ENCODE results near the gene PDLIM7. TPM values are rescaled to one million over a fixed set of nuclear protein-coding genes. Genes with fewer than 3 reads are reported as not detected.

PDLIM7 gene
- total RNA-seq, 1 donor from 2014 or later = 89.8 TPM

DNA sequence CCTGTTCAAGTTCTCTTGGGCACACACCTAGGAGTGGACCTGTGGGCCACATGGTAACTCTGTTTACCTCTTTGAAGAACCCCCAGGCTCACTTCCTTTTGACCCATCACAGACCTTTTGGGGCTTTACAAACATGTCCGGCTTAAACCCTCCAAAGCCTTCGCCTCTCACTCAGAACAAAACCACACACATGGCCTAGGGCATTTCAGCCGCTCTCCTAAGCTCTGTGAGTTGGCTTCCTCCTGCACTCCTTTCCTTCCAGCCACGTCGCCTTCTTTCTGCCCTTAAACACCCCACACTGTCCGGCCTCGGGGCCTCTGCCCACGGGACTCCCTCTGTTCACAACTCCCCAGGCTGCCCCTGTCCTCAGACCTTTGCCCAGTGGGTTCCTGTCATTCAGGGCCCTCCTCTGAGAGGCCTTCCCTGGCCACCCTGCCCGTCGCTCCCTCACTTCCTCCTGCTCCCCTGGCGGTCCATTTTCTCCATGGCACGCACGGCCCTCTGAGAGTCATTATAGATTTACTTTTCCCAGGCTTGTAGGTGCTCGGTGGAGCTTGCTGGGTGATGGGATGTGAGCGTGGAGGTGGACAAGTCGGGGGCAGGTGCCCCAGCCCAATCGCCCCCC lies 10.3 kb upstream of the PDLIM7 start:
- DNase-seq (ENCODE audit: low read depth, low spot score) = no peak

GRCh38 chr5:177507165-177507564 lies 9.8 kb upstream of the PDLIM7 start:
- DNase-seq (ENCODE audit: low read depth, low spot score) = no peak

- no peak for DNase-seq (ENCODE audit: low read depth, low spot score)
Observed at GRCh38 chr5:177505075-177505474, 7.7 kb upstream of the PDLIM7 start.

DNA sequence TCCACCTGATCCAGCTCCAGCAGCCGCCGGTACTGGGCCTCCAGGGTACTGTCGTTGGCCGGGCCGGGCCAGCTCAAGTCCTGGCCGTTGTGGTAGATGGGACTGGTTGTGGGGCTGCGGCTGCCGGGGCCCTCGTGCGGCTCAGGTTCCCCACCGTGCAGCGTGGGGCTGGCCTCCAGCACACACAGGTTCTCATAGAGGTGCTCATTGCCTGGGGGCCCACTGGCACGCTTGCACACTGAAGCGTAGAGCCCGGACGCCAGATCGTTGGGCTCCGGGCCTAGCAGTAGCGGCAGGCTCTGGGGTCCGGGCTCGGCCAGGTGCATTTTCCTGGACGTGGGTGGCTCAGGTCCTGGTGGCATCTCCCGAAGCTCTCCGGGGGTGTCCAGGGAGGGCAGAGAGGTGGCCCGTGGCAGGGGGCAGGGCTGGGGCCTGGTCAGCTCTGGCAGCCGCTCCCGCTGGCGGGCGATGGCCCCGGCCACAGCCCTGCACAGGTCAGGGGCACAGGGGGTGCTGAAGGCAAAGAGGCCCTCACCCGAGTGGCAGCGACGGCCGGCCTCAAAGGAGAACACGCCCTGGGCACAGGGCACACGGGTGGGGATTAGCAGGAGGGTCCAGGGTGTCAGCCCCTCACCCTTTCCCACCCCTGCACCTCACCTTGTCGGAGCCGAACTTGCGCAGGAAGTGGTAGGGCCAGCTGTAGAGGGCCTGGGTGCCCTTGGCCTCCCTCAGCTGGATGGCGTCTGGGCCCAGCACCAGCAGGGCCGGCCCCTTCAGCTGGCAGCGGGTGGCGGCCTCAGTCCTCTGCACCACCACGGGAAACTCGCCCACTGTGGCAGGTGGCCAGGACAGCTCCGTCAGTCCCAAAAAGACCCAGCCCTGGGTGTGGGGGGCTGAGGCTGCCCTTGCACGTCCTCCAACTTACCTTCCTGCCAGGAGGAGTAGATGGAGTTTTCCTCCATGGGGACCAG lies 7.0 kb upstream of the PDLIM7 start:
- no peak for DNase-seq (ENCODE audit: low read depth, low spot score)

DNA sequence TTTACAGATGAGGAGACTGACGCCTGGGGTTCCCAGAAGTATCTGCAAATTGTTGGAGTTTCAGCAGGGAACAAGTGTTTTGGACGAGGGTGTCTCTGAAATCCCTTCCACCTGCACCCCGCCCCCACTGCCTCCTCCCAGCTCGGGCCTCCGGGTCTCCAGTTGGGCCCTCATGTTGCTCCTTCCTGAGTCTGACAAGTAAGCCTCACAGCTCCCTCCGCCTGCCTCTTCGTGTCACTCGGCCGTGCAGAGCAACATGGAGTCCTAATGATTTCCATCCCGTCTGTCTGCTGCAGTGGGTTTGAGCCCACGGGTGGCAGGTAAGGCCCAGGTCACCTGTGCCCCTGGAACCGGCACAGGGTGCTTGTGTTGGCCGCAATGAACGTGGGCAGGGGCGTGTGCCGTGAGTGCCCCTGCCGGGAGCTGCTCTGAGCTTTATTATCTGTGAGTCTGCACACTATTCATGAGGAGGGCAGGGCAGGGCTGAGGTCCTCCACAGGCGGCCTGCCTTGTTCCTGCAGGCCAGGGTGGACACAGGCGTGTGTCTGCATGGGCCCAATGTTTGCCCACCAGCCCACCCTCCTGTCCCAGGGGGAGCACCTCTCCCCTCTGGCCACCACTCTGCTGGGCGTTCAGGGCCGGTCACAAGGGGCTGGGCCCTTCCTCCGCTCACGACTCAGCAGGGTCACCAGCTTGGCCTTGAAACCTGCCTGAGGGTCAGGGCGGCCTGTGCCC lies 6.1 kb upstream of the PDLIM7 start:
- DNase-seq (ENCODE audit: low read depth, low spot score) = no peak

DNA sequence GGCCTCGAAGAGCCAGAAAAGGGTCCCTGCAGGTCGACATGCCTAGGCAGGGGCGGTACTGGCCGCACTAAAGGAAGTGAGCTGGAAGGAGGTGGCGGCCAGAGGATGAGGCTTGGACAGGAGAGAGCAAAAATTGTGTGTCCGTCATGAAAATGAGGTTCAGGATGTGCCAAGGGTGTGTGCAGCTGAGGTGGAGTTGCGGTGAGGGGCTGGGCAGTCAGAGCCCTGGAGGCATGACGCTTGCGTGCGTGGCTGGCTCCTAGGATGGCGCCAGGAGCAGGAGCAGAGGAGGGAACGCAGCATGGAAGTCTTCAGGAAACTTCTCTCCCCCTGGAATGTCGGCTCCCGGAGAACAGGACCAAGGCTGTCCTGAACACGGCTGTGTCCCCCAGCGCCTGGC lies 5.5 kb upstream of the PDLIM7 start:
- no peak for DNase-seq (ENCODE audit: low read depth, low spot score)

DNA sequence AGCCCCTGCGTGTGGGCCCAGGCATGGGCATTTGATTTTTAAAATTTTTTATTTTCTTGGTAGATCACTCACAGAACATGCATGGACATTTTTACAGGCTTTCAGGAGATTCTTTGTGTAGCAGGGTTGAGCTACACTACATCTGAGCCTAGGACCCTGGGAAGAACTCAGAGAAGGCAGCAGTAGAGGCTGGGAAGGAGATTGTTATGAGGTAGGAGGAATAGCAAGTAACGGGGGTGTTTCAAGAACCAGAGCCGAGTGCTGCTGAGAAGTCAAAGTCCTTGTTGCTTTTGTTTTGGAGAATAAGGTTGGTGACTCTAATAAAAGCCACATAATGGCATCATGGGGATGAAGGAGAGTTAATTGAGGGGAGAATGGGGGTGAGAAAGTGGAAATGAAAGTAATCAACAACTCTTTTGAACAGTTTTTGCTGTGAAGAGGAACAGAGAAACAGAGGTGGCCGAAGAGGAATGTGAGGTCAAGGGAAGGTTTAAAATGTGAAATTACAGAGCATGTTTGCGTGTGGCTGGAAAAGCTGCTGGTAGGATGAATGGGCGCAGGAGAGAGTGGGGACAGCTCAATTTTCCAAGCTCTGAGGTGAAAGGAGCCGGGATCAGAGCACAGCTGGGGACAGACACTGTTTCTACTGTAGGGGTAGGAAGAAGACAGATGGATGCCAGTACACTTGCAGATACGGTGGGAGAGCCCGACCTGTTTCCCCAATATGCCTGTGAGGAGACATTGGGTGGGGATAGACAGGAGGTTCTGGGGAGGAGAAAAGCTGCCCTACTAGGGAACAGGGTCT lies 4.7 kb upstream of the PDLIM7 start:
- DNase-seq (ENCODE audit: low read depth, low spot score) = no peak

- DNase-seq (ENCODE audit: low read depth, low spot score) = no peak
Observed at GRCh38 chr5:177500685-177501522, 3.5 kb upstream of the PDLIM7 start.

DNA sequence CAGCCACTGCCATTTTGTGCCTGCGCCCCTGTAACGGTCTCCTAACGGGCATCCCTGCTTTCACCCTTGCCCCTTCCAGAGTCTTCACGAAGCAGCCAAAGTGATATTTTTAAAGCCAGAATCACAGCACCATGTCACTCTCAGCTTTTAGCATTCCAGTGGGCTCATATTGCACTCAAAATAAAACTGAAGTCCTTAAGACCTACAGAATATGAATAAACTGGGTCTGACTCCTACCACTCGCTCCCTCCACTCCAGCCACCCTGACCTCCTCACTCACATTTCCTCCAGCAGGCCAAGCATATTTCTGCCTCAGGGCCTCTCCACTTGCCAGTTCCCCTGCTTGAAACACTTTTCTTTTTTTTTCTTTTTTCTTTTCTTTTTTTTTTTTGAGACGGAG lies 2.4 kb upstream of the PDLIM7 start:
- DNase-seq (ENCODE audit: low read depth, low spot score) = no peak

DNA sequence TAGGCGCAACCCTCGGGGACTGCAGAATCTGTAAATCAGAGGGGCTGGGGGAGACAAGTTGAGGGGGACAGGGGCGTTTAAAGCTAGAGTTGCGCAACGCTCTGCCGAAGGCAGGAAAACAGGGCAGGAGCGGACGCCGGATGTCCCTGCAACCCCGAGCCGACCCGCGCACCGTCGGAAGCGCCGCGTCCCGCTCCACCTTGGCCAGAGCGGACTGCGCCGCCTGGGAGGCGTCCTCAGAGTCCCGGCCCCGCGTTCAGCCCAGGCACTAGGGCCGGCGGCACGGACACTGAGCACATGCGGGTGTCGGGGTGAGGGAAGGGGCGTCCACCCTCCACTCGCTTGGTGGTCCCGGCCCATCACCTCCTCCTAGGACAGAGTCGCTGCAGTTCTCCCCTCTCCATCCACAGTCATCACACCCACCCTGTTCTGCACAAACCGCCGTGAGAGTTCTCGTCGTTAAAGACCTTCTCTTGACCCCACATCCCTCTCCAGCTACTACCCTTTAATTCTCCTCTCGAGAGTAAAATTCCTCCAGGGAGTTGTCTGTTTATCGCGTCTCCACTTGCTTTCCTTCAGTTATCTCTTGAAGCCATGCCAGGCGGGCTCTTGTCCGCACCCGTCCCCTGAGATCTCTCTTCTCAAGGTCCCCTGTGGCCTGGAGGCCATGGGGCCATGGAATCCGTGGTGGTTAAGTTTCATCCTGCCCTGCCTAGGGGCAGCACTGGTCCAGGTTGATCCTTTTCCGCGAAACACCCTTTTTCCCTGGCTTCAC lies 796 bp upstream of the PDLIM7 start:
- DNase-seq (ENCODE audit: low read depth, low spot score) = no peak

DNA sequence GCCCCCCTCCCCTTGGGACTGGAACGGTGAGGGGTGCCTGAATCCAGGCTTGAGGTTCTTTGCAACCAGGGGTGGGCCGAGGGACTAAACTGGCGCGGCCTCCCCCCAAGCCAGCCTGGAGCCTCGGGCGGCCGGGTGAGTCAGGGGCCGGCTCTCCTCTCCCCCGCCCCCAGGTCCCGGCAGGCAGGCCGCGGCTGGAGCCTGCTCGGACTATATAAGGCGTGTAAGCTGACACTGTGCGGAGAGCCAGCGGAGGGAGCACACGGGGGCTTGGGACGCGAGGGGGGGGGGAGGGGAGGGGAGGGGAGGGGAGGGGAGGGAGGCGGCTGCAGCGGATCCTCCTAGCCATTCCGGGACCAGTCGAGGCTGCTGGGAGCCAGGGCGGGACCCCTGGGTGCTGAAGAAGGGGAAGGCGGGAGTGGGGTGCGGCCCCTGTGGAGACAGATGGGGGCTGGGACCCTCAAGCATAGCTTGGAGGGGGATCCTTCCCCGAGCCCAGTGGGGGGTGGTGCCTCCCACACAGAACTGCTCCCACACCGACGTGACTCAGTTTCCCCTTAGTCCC lies 595 bp downstream of the PDLIM7 start:
- peak; percentile 75 for DNase-seq (ENCODE audit: low read depth, low spot score)

- DNase-seq (ENCODE audit: low read depth, low spot score) = no peak
Observed at GRCh38 chr5:177496070-177496726, 1.2 kb downstream of the PDLIM7 start.

DNA sequence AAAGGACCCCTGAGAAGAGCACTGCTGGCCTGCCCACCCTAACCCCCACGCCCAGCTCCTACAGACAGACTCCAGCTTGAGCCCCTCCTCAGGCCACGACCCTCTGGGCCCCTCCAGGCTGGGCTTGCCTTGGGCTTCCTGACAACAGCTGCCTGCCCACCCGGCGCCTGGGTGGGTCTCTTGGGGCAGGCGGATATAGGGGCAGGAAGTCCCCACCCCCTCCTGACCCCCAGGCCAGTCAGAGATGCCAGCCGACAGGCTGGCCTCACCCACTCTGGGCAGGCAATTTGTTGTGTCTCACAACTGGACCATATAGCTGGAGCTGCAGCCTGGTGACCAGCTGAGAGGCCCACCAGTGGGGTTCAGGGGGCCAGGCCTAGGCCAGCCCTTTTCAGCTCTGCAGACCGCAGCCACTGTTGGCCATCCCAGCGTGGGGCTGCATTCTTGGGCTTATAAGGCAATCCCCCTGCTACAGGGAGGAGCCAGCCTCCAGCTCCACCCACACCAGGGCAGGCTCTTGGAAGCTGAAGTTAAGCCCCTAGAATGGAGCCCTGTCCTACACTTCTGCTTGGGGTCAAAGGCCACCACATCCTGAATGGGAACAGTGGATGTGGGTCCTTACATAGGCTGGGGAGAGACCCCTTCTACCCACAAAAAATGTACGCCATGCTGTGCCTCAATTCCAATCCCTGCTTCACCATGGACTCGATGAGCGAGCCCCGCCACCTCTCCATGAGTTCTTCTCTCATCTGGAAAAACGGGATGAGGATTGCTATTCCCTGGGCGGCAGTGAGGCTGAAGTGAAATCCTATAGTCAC lies 2.0 kb downstream of the PDLIM7 start:
- peak; percentile 57 for DNase-seq (ENCODE audit: low read depth, low spot score)

DNA sequence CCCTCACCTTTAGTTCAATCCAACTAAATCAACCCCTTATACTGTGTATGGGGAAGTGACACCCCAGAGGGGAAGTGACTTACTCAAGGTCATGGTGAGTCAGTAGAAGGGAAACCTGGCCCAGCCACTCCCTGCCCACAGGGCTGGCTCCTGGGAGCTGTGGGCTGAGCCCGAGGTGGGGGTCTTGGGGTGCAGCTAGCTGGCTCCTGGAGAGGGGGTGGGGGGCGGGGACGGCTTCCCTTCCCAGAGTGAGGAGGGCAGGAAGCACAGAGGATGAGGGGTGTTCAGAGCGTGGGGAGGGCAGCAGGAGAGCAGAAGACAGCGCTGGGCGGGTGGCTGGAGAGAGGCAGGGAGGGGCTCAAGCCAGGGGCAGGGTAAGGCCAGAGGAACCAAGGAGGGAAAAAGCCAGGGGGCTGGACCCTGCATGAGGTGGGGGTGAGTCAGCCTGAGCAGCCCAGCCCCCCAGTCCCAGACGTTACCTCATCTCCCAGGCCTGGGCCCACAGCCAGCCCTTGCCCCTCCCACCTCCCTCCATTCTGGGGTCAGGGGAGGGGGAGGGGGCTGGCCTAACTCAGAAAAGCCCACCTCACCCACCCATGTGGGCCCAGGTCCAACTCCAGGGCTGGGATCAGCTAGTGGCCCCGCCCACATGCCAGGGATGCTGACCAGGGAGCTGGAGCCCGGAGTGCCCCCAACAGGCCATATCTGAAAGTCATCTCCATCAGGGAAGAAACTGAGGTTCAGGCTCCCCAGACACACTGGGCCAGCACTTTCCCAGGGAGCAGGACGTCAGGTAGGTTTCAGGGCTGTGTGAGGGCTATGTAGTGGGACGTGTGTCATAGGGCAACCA lies 2.8 kb downstream of the PDLIM7 start:
- peak; percentile 78 for DNase-seq (ENCODE audit: low read depth, low spot score)

GRCh38 chr5:177493795-177494345 lies 3.5 kb downstream of the PDLIM7 start:
- DNase-seq (ENCODE audit: low read depth, low spot score) = no peak

DNA sequence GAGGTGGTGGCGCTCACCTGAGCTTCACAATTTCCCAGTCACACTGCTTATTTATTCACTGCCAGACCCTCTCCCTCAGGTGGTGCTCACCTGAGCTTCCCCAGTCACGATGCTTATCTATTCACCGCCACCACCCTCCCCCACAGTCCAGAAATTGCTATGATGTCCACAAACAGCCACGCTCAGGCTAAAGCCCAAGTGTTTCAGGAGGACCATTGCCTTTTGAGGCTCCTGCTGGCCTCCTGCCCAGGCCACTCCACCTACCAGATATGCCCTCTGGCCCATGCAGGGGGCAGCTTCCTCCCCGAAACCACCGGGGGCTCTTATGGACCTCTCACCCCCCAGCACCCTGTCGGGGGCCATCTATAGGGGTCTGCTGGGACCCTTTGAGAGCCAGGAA lies 4.6 kb downstream of the PDLIM7 start:
- DNase-seq (ENCODE audit: low read depth, low spot score) = no peak

All from pulmonary artery endothelial cell (primary cell).